Fibroblast of the conjunctiva (primary cell): ENCODE data around the gene SLC25A46.
"Not testable (repeated sequence)": the region's sequence is repeated elsewhere in the genome, so short reads cannot be mapped to it uniquely, and the experiment has no call there.

ENCODE experiments used
- DNase-seq: peaks from one replicate; pipeline ENCODE4 v3.0.0-alpha.2; 2010; ENCODE audit warnings: low read depth

The SLC25A46 gene

GRCh38 chr5:110738812-110739651, at the start of gene SLC25A46:
Gene SLC25A46 (plus strand): TSS chr5:110739007. CDS start chr5:110739120, 113 bp downstream.
- peak; percentile 79 for DNase-seq

- not testable (repeated sequence) for DNase-seq
Observed at GRCh38 chr5:110690587-110690986, 48.2 kb upstream of the SLC25A46 start.

DNA sequence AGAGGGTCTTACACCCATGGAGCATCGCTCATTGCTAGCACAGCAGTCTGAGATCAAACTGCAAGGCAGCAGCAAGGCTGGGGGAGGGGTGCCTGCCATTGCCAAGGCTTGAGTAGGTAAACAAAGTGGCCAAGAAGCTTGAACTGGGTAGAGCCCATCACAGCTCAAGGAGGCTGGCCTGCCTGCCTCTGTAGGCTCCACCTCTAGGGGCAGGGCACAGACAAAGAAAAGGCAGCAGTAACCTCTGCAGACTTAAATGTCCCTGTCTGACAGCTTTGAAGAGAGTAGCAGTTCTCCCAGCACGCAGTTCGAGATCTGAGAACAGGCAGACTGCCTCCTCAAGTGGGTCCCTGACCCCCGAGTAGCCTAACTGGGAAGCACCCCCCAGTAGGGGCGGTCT, 46.1 kb upstream of the SLC25A46 start:
- DNase-seq: not testable (repeated sequence)

- no peak for DNase-seq
Observed at GRCh38 chr5:110702300-110702699, 36.5 kb upstream of the SLC25A46 start.

DNA sequence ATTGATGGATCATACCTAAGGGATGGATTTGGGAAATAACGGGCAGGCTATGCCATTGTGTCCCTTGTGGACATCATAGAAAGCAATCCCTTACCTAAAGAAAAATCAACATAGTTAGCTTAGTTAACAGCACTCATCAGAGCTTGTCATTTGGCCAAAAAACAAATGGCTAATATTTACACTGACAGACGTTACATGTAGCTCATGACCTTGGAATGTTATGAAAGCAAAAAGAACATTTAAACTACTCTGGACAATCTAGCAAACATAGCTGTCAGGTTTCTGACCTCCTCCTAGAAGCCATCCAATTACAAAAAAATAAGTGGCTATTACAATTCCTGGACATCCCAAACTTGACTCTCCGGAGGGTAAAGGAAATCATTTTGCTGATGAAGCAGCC, 36.1 kb upstream of the SLC25A46 start:
- DNase-seq: no peak

DNA sequence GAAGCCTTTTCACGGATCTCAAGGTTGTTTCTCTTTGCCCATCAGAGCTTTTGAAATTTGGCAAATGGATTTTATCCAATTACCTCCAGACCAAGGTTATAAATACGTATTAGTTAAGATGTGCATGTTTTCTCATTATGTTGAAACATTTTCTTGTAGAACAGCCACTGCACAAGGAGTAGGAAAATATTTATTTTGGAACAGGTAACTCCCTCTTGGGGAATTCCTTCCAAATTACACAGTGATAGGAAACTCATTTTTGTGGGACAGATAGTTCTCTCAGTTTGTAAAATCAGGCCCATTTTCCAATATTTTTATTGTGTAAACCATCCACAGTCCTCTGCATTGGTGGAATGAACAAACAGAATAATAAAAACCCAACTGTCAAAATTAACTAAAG, 35.3 kb upstream of the SLC25A46 start:
- no peak for DNase-seq

- DNase-seq: no peak
Observed at GRCh38 chr5:110705349-110705748, 33.5 kb upstream of the SLC25A46 start.

- DNase-seq: no peak
Observed at GRCh38 chr5:110707260-110707844, 31.5 kb upstream of the SLC25A46 start.

DNA sequence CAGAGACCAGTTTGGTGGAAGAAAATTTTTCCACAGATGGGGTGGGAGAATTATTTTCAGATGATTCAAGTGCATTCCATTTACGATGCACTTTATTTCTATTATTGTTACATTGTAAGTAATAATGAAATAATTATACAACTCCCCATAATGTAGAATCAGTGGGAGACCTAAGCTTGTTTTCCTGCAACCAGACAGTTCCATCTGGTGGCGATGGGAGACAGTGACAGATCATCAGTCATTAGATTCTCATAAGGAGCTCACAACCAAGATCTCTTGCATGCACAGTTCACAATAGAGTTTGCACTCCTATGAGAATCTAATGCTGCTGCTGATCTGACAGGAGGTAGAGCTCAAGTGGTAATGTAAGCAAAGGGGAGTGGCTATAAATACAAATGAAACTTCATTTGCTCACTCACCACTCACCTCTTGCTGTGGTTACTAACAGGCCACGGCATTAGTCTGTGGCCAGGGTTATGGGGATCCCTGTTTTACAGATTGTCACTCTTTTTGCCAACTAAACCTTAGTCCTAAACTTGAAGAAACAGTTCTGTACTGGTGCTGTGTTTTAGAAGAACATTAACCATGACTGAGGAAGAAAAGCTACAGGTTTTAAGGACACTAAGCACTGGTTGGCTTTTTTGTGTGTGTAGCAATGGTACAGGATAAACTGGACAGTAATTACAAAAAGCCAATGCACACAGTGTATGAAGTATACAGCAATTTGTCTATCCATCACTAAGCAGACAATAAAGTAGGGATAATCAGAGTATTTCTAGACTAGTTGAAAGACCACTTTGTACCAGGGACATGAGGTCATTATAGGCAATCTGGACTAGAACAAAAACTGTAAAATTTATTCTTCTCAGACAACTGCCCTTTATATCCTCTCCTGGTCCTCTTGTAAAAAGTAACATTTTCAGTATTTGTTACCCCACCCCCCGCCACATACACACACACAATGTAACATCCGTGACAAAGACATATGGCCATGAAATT, 22.3 kb upstream of the SLC25A46 start:
- DNase-seq: no peak

GRCh38 chr5:110718311-110718710, 20.5 kb upstream of the SLC25A46 start:
- DNase-seq: no peak

GRCh38 chr5:110726249-110727024, 12.4 kb upstream of the SLC25A46 start, which contains the start of gene TMEM232:
Gene TMEM232 (minus strand): TSS chr5:110726671. CDS start chr5:110667352, 59,319 bp downstream.
- peak; percentile 48 for DNase-seq

DNA sequence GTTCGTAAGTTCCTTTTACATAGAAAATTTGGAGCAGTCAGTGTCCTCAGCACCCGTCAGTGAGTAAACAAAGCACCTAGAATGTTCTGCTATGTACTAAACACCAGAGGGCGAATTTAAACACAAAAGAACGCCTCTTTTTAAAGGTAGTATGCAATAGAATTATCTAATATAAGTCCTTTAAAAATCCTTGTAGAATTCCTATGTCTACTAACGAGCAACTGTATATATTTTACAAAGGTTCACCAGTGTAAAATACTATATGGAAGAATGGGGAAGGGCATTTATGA, 11.8 kb upstream of the SLC25A46 start:
- no peak for DNase-seq

GRCh38 chr5:110731499-110731898, 7.3 kb upstream of the SLC25A46 start:
- not testable (repeated sequence) for DNase-seq

- no peak for DNase-seq
Observed at GRCh38 chr5:110734101-110734500, 4.7 kb upstream of the SLC25A46 start.

DNA sequence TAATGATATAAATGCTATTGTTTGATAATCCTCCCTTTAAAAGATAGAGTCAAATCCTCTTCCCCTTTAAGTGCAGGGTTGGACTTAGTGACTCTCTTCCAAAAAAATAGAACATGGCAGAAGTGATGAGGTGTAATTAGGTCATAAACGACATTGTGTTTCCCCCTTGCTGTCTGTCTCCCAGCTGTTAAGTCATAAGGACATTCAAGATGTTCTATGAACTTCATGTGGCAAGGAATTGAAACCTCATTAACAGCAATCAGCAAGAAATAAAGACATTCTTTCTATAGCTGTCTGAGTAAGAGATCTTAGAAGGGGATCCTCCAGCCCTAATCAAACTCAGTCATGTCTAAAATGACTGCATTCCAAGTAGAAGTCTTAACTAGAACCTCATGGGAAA, 3.3 kb upstream of the SLC25A46 start:
- DNase-seq: no peak

- DNase-seq: no peak
Observed at GRCh38 chr5:110736753-110737152, 2.1 kb upstream of the SLC25A46 start.

- no peak for DNase-seq
Observed at GRCh38 chr5:110738503-110738811, 350 bp upstream of the SLC25A46 start.

GRCh38 chr5:110751902-110752762, 13.3 kb downstream of the SLC25A46 start:
- DNase-seq: no peak

DNA sequence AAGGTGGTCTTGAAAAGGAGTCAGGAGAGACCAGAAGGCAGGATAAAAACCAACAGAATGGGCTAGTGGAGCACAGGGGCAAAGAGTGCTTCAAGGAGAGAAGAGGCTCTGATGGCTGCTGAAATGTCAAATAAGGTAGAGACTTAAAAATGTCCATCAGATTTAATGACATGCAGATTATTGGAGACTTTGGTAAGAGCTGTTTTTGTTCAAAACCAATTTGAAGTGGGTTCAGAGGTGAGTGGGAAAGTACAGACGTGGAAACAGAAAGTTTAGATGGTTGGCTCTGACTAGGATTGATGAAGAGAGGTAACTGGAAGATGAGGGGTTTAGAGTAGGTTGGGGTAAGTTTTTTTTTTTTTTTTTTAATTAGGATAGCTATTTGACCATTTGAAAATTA, 14.1 kb downstream of the SLC25A46 start:
- no peak for DNase-seq

GRCh38 chr5:110753600-110753999, 14.8 kb downstream of the SLC25A46 start:
- no peak for DNase-seq

DNA sequence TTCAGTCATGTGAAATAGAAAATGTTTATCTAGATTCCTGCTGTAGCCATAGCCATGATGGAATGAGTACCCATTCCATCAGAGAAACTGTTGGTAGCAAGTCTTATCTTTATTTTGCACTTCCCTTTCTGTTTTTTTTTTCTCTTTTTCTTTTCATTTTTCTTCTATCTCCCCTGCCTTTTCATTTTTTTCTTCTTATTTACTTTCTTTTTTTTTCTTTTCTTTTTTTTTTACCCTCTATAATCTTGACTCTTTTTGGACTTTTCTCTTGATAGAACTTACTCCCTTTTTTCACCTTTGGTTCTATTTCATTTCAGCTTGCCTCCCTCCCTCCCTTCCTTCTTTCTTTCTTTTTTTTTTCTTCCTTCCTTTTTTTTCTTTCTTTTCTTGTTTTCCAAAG, 15.4 kb downstream of the SLC25A46 start:
- DNase-seq: no peak
